HepG2 (cell line): ENCODE measurements around the gene IFT88. TPM values are rescaled to one million over a fixed set of nuclear protein-coding genes. Genes with fewer than 3 reads are reported as not detected.

Experiments
- ATAC-seq: fragments of 200-7000 bp; cut with Tn5 transposase; 3 replicates; pipeline ENCODE4 v1.9.1; 2020; ENCODE audit warnings: mild to moderate bottlenecking, moderate library complexity
- BruUV-seq: library from RNA; stranded (reverse); fragments of 400-500 nt; replicated peaks from 2 replicates; lab custom pipeline; 2021; lab: Mats Ljungman, UMichigan
- CTCF ChIA-PET: fragments of 300-600 bp; formaldehyde crosslinking; extraction: SDS; loops from one replicate; lab custom pipeline; 2021; ENCODE audit warnings: low total read pairs, inconsistent platforms, low intra/inter-chr PET ratio; lab: Yijun Ruan, JAX
- POLR2A ChIA-PET: fragments of 350-600 bp; sonication (Branson Sonifier 250); formaldehyde crosslinking; loops from one replicate; lab custom pipeline; 2020; ENCODE audit warnings: antibody characterized with exemption, inconsistent platforms; lab: Yijun Ruan, JAX
- DNase-seq: peaks from one replicate; pipeline ENCODE4 v3.0.0-alpha.2; 2015; ENCODE audit warnings: low spot score
- FAIRE-seq: peaks from 3 replicates; lab custom pipeline; 2011; peaks lifted over from hg19 to GRCh38; lab: Jason Lieb, UNC
- H2AFZ ChIP-seq: one replicate; pipeline ENCODE4 v1.6.1; 2011; ENCODE audit warnings: low read length, inconsistent platforms
- H3K27ac ChIP-seq: fragments of 300-600 bp; 3 replicates; pipeline ENCODE4 v1.8.0; 2011; ENCODE audit warnings: mixed run types, mild to moderate bottlenecking, mixed read lengths, low read length, inconsistent platforms; ENCODE audit not compliant: insufficient read depth; ENCODE audit errors: extremely low read length
- H3K27me3 ChIP-seq, 2 experiments: fragments of 200-600 bp in 1 of 2; 2 replicates in 1 of 2; 3 replicates in 1 of 2; pipeline versions ENCODE4 v1.6.0 to v1.8.0; 2011; ENCODE audit warnings: low read length in 2 of 2, mild to moderate bottlenecking in 2 of 2, moderate library complexity in 2 of 2, inconsistent platforms in 1 of 2; ENCODE audit not compliant: insufficient read depth in 2 of 2, control insufficient read depth in 1 of 2
- H3K36me3 ChIP-seq, 2 experiments: fragments of 200-600 bp in 1 of 2; replicated peaks in 1 of 2; 2 replicates in 1 of 2; 3 replicates in 1 of 2; pipeline versions ENCODE4 v1.5.1 to v1.8.0; 2011; ENCODE audit warnings: low read length in 2 of 2, inconsistent platforms in 1 of 2; ENCODE audit not compliant: insufficient read depth in 2 of 2, control insufficient read depth in 1 of 2
- H3K4me1 ChIP-seq: 2 replicates; pipeline ENCODE4 v1.5.1; 2012; ENCODE audit warnings: low read length, inconsistent platforms; ENCODE audit not compliant: insufficient read depth
- H3K4me2 ChIP-seq: 2 replicates; pipeline ENCODE4 v1.6.0; 2011; ENCODE audit warnings: low read depth, low read length, inconsistent platforms
- H3K4me3 ChIP-seq, 3 experiments: fragments of 200-600 bp in 1 of 3; sonication (generic), shearing (Covaris generic) in 1 of 3; replicated peaks in 1 of 3; 2 replicates each; pipeline ENCODE4 v1.5.1; 2011 to 2016; ENCODE audit warnings: low read length in 3 of 3, inconsistent platforms in 2 of 3, low read depth in 2 of 3, mild to moderate bottlenecking in 2 of 3, control low read depth in 1 of 3, mixed read lengths in 1 of 3; ENCODE audit not compliant: insufficient read depth in 1 of 3
- H3K79me2 ChIP-seq: one replicate; pipeline ENCODE4 v1.6.1; 2011; ENCODE audit warnings: low read length, inconsistent platforms; ENCODE audit not compliant: insufficient read depth
- H3K9ac ChIP-seq: 2 replicates; pipeline ENCODE4 v1.6.0; 2011; ENCODE audit warnings: mild to moderate bottlenecking, low read depth, low read length, inconsistent platforms; ENCODE audit not compliant: insufficient read depth
- H3K9me3 ChIP-seq: 2 replicates; pipeline ENCODE4 v1.5.1; 2012; ENCODE audit warnings: mild to moderate bottlenecking, low read length
- H4K20me1 ChIP-seq: 2 replicates; pipeline ENCODE4 v1.6.0; 2011; ENCODE audit warnings: inconsistent platforms, mild to moderate bottlenecking, low read length, moderate library complexity; ENCODE audit not compliant: insufficient read depth
- IKZF4 ChIP-seq: sonication (generic); formaldehyde crosslinking; IDR thresholded peaks from 2 replicates; pipeline ENCODE4 v1.5.1; 2020; ENCODE audit warnings: borderline replicate concordance, mild to moderate bottlenecking, low read depth, missing genetic modification reagents; ENCODE audit errors: not compliant biosample characterization
- SAP130 ChIP-seq: IDR thresholded peaks from 2 replicates; pipeline ENCODE4 v1.6.1; 2016; ENCODE audit warnings: low read depth
- SRSF1 ChIP-seq: fragments of 200-400 bp; formaldehyde crosslinking; optimal IDR thresholded peaks from 2 replicates; pipeline ENCODE3; 2017; ENCODE audit warnings: mild to moderate bottlenecking, low read depth, low read length, moderate library complexity
- U2AF2 ChIP-seq: fragments of 200-400 bp; formaldehyde crosslinking; IDR thresholded peaks from 2 replicates; pipeline ENCODE4 v1.6.1; 2017; ENCODE audit warnings: low read depth, mild to moderate bottlenecking, low read length
- ZNF512 ChIP-seq: sonication (generic); formaldehyde crosslinking; IDR thresholded peaks from 2 replicates; pipeline ENCODE4 v1.4.0; 2020; ENCODE audit warnings: mild to moderate bottlenecking, missing genetic modification reagents
- ZNF678 ChIP-seq: sonication (generic); formaldehyde crosslinking; IDR thresholded peaks from 2 replicates; pipeline ENCODE4 v1.4.0; 2020; ENCODE audit warnings: mild to moderate bottlenecking, missing genetic modification reagents
- WGBS: methylation state at CpG from one replicate; pipeline ENCODE4 v1.1.6; 2017; ENCODE audit warnings: low lambda C conversion rate; 5-methylcytosine and 5-hydroxymethylcytosine counted together
- in situ Hi-C: cut with HindIII; loops from 2 replicates; pipeline ENCODE4 v1.10.0; 2017; ENCODE audit warnings: low pct_unique_long_range_greater_than_20kb; ENCODE audit not compliant: extremely low pct_ligation_motif_present
- intact Hi-C: fragments of 100-400 bp; cut with micrococcal nuclease; formaldehyde crosslinking; loops from one replicate; pipeline ENCODE4 v1.10.0; 2022; ENCODE audit not compliant: unreplicated experiment
- polyA plus RNA-seq, 8 experiments: library from polyadenylated mRNA; depleted of rRNA in 3 of 8; stranded (reverse) in 7 of 8; unstranded in 1 of 8; fragments of >200 nt; fragmentation: Illumina TruSeq in 4 of 8; extraction: Trizol in 4 of 8; gene quantifications; 2 replicates each; pipeline versions ENCODE4 v1.2.1 to v1.2.3, GENCODE V29; 2011 to 2016; ENCODE audit warnings: low read depth in 4 of 8, missing spikeins in 1 of 8, mixed read lengths in 1 of 8; ENCODE audit not compliant: insufficient read depth in 1 of 8
- total RNA-seq, 5 experiments: library from RNA; depleted of rRNA; stranded (reverse); fragments of >200 nt; fragmentation: Illumina TruSeq; extraction: Trizol; gene quantifications; 2 replicates each; pipeline ENCODE4 v1.2.3, GENCODE V29; 2016; ENCODE audit warnings: low read depth in 1 of 5

Gene IFT88
- total and polyA plus RNA-seq, 2 of the 13 experiments (the other 11 are each of a cell fraction or from before 2014, with no cell fraction given) = 8.4 to 19.9 TPM

- Histone ChIP-seq H3K4me1 (peaks cover 57% of the 10 kb centered on the region), H3K9me3 (no peaks in the 10 kb centered on the region), H3K36me3 (no peaks in the 10 kb centered on the region), H4K20me1 (no peaks in the 10 kb centered on the region), H3K4me3 (peak overlapping the region; percentile 7 to 61 (median 49)), H2AFZ (no peak overlapping the region), H3K27me3 (no peaks in the 10 kb centered on the region; a peak in 1 of 5 replicates), H3K9ac (no peak overlapping the region), H3K4me2 (peak overlapping the region; percentile 91), H3K79me2 (no peaks in the 10 kb centered on the region), H3K27ac (no peak overlapping the region)
- 17% methylated on average over 11 of the region's 11 CpGs for WGBS
- ATAC-seq (no peak), FAIRE-seq (no peak), DNase-seq (no peak)
- TF ChIP-seq ZNF512 = peak; percentile 97
- TF ChIP-seq ZNF678 (CRISPR knock-in tag) = 0 out of 2 replicates have a peak, but pooled peaks have one; percentile 25
- TF ChIP-seq SAP130 (CRISPR knock-in tag) = 0 out of 2 replicates have a peak, but pooled peaks have one; percentile 4
- TF ChIP-seq SRSF1 = peak; percentile 8
- peak; percentile 6 for TF ChIP-seq IKZF4 (CRISPR knock-in tag)
- no peak for TF ChIP-seq U2AF2
- intact Hi-C loops = loop anchor here (2.0 kb wide), 2 partner anchors 116 to 212 kb away; no protein-coding TSS in a partner anchor
- POLR2A ChIA-PET = no interaction called here
- in situ Hi-C loops = no loop called here
- CTCF ChIA-PET = interaction anchor here (1.6 to 2.7 kb wide), 3 partner anchors 116 to 217 kb away, joined by 7 to 21 read pairs (median 8); no protein-coding TSS in a partner anchor
- no TSS peak for BruUV-seq
Measured at GRCh38 chr13:20713014-20713376, 146.0 kb downstream of the IFT88 start.
